ENCODE data around the gene SEPTIN8. TPM values are rescaled to one million over a fixed set of nuclear protein-coding genes. Genes with fewer than 3 reads are reported as not detected.

SEPTIN8 gene
- total and polyA plus RNA-seq, 10 of the 15 experiments (the other 5 are each of a cell fraction or from before 2014, with no cell fraction given) = 6.1 to 96.1 (median 29.4) TPM

DNA sequence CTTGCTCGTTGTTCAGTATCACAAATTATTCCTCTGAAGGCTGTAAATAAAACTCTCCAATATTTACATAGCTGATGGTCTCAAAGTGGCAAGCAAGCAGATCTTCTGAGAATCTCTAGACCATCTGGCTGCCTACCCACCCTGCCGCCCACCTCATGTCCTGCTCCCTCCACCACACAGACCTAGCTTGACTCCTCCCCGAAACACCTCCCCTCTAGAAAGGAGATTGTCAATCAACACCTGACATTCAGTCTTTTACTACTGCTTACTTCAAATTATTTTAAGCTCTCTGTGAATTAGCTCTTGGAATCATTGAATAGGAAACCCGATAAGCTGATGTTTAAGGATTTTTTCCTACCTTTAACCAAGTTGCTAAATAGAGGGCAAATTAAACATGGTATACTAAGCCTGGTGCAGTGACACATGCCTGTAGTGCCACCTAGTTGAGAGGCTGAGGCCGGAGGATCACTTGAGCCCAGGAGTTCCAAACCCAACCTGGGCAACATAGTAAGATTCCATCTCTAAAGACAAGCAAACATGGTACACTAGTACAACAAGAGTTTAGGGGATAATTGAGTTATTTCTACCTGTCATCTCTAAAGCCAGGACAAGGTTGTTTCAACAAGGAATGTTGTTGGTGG, 25.1 kb upstream of the SEPTIN8 start:
- intact Hi-C loops (cut with micrococcal nuclease; ENCODE audit: unreplicated experiment) (no loop called here), in situ Hi-C loops (cut with MboI) (no loop called here)
- no peaks in the 10 kb centered on the region for H3K79me2 ChIP-seq (ENCODE audit: control insufficient read depth, insufficient read depth, low read length)
- TF ChIP-seq, protein P1, sequence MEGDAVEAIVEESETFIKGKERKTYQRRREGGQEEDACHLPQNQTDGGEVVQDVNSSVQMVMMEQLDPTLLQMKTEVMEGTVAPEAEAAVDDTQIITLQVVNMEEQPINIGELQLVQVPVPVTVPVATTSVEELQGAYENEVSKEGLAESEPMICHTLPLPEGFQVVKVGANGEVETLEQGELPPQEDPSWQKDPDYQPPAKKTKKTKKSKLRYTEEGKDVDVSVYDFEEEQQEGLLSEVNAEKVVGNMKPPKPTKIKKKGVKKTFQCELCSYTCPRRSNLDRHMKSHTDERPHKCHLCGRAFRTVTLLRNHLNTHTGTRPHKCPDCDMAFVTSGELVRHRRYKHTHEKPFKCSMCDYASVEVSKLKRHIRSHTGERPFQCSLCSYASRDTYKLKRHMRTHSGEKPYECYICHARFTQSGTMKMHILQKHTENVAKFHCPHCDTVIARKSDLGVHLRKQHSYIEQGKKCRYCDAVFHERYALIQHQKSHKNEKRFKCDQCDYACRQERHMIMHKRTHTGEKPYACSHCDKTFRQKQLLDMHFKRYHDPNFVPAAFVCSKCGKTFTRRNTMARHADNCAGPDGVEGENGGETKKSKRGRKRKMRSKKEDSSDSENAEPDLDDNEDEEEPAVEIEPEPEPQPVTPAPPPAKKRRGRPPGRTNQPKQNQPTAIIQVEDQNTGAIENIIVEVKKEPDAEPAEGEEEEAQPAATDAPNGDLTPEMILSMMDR (IDR thresholded peaks at IDR 0.05 in 2 of 3, conservative IDR thresholded peaks at IDR 0.05 in 1 of 3; ENCODE audit: control insufficient read depth in 2 of 3, extremely low read depth in 1 of 3, insufficient read depth in 1 of 3, low read depth in 3 of 3, low read length in 3 of 3) = peak; percentile 11 to 43 (median 16); a peak in 4 of 6 replicates
- TF ChIP-seq TCF3 (IDR thresholded peaks at IDR 0.05; ENCODE audit: borderline replicate concordance, insufficient read depth, low read depth, low read length) (no peak), RAD21 (IDR thresholded peaks at IDR 0.05; ENCODE audit: insufficient read depth, low read depth, low read length) (peak; percentile 41), STAT3 (IDR thresholded peaks at IDR 0.05; ENCODE audit: low read depth, low read length) (no peak), SMC3 (IDR thresholded peaks at IDR 0.05; ENCODE audit: borderline replicate concordance, low read length) (peak; percentile 13; the same call in 1 of the 2 replicates), PKNOX1 (IDR thresholded peaks at IDR 0.05) (peak; percentile 44; the same call in 1 of the 2 replicates)
- POLR2A ChIA-PET = interaction anchor here (0.6 to 1.7 kb wide), 6 partner anchors 11 to 142 kb away, joined by 3 to 10 read pairs (median 4); partner anchors contain the start of gene SOWAHA
- H3K9me3 ChIP-seq (replicated peaks; ENCODE audit: control insufficient read depth, insufficient read depth, low read length) = no peaks in the 10 kb centered on the region; the same call in 2 of the 3 replicates
- H3K27ac ChIP-seq (ENCODE audit: control insufficient read depth, insufficient read depth) = no peak overlapping the region
- H3K4me1 ChIP-seq (ENCODE audit: control insufficient read depth, insufficient read depth, low read length) = no peaks in the 10 kb centered on the region
- BruUV-seq (replicated peaks) = no TSS peak
- CTCF ChIA-PET = interaction anchor here (0.6 to 5.8 kb wide), 30 partner anchors 10 to 429 kb away, joined by 3 to 50 read pairs (median 4); partner anchors contain the start of genes CCNI2, IL13 and SHROOM1
- H3K27me3 ChIP-seq (replicated peaks in 1 of 2; ENCODE audit: control insufficient read depth in 2 of 2, insufficient read depth in 2 of 2, low read length in 1 of 2) = no peaks in the 10 kb centered on the region
- H3K9ac ChIP-seq (ENCODE audit: control insufficient read depth, insufficient read depth, low read length) = no peak overlapping the region
- RAD21 ChIA-PET (ENCODE audit: unreplicated experiment) = interaction anchor here (0.7 to 2.9 kb wide), 17 partner anchors 15 to 296 kb away, joined by 3 to 27 read pairs (median 6); partner anchors contain the start of genes CCNI2 and KIF3A
- SMC1A ChIA-PET (ENCODE audit: uncharacterized antibody, unreplicated experiment) = interaction anchor here (0.7 to 5.5 kb wide), 31 partner anchors 9 to 296 kb away, joined by 3 to 44 read pairs (median 4); partner anchors contain the start of genes CCNI2 and SEPTIN8
- H3K4me3 ChIP-seq = no peak overlapping the region
- peak; percentile 73 for ATAC-seq
- H4K20me1 ChIP-seq (ENCODE audit: control insufficient read depth, insufficient read depth) = no peaks in the 10 kb centered on the region
- no peak for FAIRE-seq
- no peaks in the 10 kb centered on the region for H3K36me3 ChIP-seq (ENCODE audit: control insufficient read depth in 2 of 2, insufficient read depth in 2 of 2, low read length in 1 of 2)
- H3K4me2 ChIP-seq (ENCODE audit: control insufficient read depth, insufficient read depth) = no peak overlapping the region
- 47% methylated on average over 5 of the region's 5 CpGs for WGBS (ENCODE audit: insufficient coverage, insufficient replicate concordance, low lambda C conversion rate, missing lambda C conversion rate)
- H2AFZ ChIP-seq (ENCODE audit: control insufficient read depth, low read depth, low read length) = no peak overlapping the region
- no peak for DNase-seq (ENCODE audit: low read depth, low spot score)

All from GM12878 (cell line).